BJ (cell line): ENCODE data around the gene FAM170B. TPM values are rescaled to one million over a fixed set of nuclear protein-coding genes. Genes with fewer than 3 reads are reported as not detected.

ENCODE experiments used
- CTCF ChIA-PET: fragments of 350-600 bp; formaldehyde crosslinking; extraction: SDS; loops from one replicate; lab custom pipeline; 2021; ENCODE audit warnings: antibody characterized with exemption, inconsistent platforms; lab: Yijun Ruan, JAX
- POLR2A ChIA-PET: fragments of 300-600 bp; sonication (Branson Sonifier 250); formaldehyde crosslinking; extraction: SDS; loops from one replicate; lab custom pipeline; 2021; ENCODE audit warnings: antibody characterized with exemption; lab: Charles Lee
- DNase-seq: peaks from one replicate; pipeline ENCODE4 v3.0.0-alpha.2; 2011; ENCODE audit warnings: low read depth
- H3K27me3 ChIP-seq: 2 replicates; pipeline ENCODE4 v1.6.0; 2011; ENCODE audit warnings: low read length; ENCODE audit not compliant: control insufficient read depth, insufficient read depth
- H3K36me3 ChIP-seq: 2 replicates; pipeline ENCODE4 v1.5.1; 2011; ENCODE audit warnings: low read length; ENCODE audit not compliant: control insufficient read depth, insufficient read depth
- H3K4me3 ChIP-seq: 2 replicates; pipeline ENCODE4 v1.5.1; 2011; ENCODE audit warnings: low read depth, mild to moderate bottlenecking, control low read depth, low read length
- polyA plus RNA-seq: library from polyadenylated mRNA; depleted of rRNA; stranded (reverse); fragments of >200 nt; gene quantifications from 2 replicates; pipeline ENCODE4 v1.2.3, GENCODE V29; 2011
- TF ChIP-seq, protein P1 (sequence below): IDR thresholded peaks from 2 replicates; pipeline ENCODE4 v1.5.1; 2011; ENCODE audit warnings: low read depth, mild to moderate bottlenecking, control low read depth, inconsistent platforms, low read length, moderate library complexity; ENCODE audit not compliant: insufficient read depth

Gene FAM170B
- polyA plus RNA-seq, 1 experiment, result not detected

DNA sequence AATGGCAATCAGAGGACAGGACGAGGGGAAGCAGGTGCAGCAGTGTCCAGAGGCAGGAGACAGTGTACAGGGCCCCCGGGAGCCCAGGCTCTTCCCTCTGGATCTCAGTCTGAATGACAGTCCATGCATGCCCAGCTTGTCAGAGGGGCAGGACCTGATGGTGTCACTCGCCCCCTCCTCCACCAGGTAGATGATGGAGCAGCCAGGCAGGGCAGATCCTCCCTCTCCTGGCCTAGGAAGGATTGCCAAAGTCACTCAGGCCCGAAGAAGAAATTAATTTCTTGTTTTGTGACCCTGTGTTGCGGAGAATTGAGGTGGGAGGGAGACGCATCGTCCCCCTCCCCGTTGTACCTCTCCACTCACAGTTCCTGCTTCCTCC lies 22.5 kb downstream of the FAM170B start:
- Histone ChIP-seq H3K4me3 (no peak overlapping the region), H3K27me3 (no peaks in the 10 kb centered on the region)
- CTCF ChIA-PET, result interaction anchor here (1.7 kb wide), 1 partner anchor 50 kb away, joined by 4 read pairs; no protein-coding TSS in a partner anchor

GRCh38 chr10:49110684-49111319 lies 23.0 kb downstream of the FAM170B start:
- no peak for DNase-seq
- TF ChIP-seq, protein P1, sequence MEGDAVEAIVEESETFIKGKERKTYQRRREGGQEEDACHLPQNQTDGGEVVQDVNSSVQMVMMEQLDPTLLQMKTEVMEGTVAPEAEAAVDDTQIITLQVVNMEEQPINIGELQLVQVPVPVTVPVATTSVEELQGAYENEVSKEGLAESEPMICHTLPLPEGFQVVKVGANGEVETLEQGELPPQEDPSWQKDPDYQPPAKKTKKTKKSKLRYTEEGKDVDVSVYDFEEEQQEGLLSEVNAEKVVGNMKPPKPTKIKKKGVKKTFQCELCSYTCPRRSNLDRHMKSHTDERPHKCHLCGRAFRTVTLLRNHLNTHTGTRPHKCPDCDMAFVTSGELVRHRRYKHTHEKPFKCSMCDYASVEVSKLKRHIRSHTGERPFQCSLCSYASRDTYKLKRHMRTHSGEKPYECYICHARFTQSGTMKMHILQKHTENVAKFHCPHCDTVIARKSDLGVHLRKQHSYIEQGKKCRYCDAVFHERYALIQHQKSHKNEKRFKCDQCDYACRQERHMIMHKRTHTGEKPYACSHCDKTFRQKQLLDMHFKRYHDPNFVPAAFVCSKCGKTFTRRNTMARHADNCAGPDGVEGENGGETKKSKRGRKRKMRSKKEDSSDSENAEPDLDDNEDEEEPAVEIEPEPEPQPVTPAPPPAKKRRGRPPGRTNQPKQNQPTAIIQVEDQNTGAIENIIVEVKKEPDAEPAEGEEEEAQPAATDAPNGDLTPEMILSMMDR, result no peak
- POLR2A ChIA-PET, result no interaction called here
- no peak overlapping the region for H3K4me3 ChIP-seq
- no peaks in the 10 kb centered on the region for H3K27me3 ChIP-seq
- no peaks in the 10 kb centered on the region; the same call in none of the 2 replicates for H3K36me3 ChIP-seq
- CTCF ChIA-PET, result interaction anchor here (1.3 to 1.7 kb wide), 2 partner anchors 8 to 50 kb away, joined by 4 read pairs; no protein-coding TSS in a partner anchor

More for the DNA sequence above, 22.5 kb downstream of the FAM170B start:
- no peak for DNase-seq
- TF ChIP-seq, protein P1, result no peak
- no peaks in the 10 kb centered on the region; the same call in none of the 2 replicates for H3K36me3 ChIP-seq
- POLR2A ChIA-PET, result no interaction called here

DNA sequence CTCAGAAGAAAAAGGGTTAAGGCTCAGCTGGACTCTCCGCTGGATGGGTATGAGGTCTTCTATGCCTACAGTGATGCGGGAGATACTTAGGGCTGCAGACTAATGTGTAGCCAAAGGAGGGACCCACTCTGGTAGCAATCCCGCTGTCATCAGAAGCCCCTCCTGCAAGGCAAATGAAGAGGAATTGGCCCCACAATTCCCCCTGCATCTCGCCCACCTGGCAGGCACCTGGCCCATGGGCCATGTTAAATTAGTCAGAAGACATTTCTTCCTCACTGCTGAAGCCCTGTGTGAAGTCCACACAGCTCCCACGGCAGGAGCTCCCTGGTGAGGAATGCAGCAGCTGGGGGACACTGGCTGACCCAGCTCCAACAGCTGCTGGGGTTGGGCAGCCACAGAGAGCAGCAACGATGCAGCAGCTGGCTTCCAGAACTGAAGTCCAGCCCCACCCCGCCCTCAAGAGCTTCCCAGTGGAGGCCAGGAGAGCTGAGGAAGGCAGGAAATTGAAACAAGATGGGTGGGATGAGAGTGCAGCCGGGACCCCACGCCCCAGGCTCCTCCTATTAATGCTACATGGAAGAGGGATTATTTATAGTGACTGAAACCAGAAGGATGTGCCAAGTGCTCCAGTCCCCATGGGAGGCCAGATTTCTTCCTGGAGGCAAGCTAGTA lies 24.0 kb downstream of the FAM170B start:
- TF ChIP-seq, protein P1, result no peak
- no peak overlapping the region for H3K4me3 ChIP-seq
- no peaks in the 10 kb centered on the region for H3K27me3 ChIP-seq
- peak; percentile 57 for DNase-seq
- POLR2A ChIA-PET, result interaction anchor here (0.7 kb wide), 1 partner anchor 18 kb away, joined by 4 read pairs; no protein-coding TSS in a partner anchor
- H3K36me3 ChIP-seq, result no peaks in the 10 kb centered on the region; the same call in none of the 2 replicates
- CTCF ChIA-PET, result interaction anchor here (1.0 to 1.7 kb wide), 3 partner anchors 9 to 453 kb away, joined by 3 to 4 read pairs (median 4); no protein-coding TSS in a partner anchor

DNA sequence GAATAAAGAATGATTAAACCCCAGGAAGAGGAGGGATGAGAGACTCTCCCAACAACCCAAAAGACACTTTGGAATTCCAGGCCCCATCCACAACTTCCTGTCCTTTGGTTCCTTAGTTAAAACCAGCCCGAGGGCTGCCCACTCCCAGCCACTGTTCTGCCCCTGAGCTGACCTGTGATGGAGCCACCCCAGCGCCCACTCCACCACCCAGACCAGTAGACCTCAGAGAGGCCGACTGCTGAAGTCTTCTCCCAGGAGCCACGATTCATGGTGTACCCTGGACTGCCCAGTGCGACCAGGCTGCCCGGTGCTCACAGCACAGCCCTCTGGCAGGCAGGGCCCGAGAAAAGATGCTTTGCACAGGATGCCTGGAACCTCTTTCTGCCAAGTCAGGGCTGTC lies 25.2 kb downstream of the FAM170B start:
- DNase-seq, result no peak
- no peaks in the 10 kb centered on the region; the same call in none of the 2 replicates for H3K36me3 ChIP-seq
- no peak overlapping the region for H3K4me3 ChIP-seq
- POLR2A ChIA-PET, result no interaction called here
- H3K27me3 ChIP-seq, result no peaks in the 10 kb centered on the region
- CTCF ChIA-PET, result no interaction called here
- TF ChIP-seq, protein P1, result no peak

- Histone ChIP-seq H3K27me3 (no peaks in the 10 kb centered on the region), H3K36me3 (no peaks in the 10 kb centered on the region; the same call in none of the 2 replicates), H3K4me3 (no peak overlapping the region)
- TF ChIP-seq, protein P1, result no peak
- no peak for DNase-seq
- ChIA-PET POLR2A (no interaction called here), CTCF (no interaction called here)
Observed at GRCh38 chr10:49107887-49108267, 25.9 kb downstream of the FAM170B start.
